ENCODE results near the gene KCNIP1. TPM values are rescaled to one million over a fixed set of nuclear protein-coding genes. Genes with fewer than 3 reads are reported as not detected.

The KCNIP1 gene
- total and polyA plus RNA-seq, 2 of the 8 experiments (the other 6 are each of a cell fraction or from before 2014, with no cell fraction given): 0.52 to 0.83 TPM

DNA sequence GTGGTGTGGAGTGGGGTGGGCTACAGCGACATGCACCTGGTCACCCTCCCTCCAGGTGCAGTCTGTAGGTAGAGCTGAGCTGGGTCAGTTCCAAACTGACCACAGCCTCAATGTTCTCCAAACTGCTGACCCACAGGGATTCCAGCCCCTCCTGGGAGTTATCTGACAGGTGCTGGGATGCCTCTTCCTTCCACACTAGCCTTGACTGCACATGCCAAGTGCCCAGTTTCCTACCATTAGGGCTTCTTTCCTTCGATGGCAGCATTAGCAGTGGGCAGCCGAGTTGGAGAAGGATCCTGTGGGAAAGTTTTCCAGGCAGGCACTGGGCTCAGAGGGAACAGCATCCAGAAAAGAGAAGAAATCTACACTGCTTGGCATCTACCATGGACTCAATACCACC lies 215.7 kb downstream of the KCNIP1 start:
- no peaks in the 10 kb centered on the region for H4K20me1 ChIP-seq (replicated peaks in 1 of 2; ENCODE audit: control insufficient read depth in 1 of 2, insufficient read depth in 2 of 2, low read length in 2 of 2)
- POLR2A ChIA-PET (ENCODE audit: partially characterized antibody): no interaction called here
- DNase-seq (ENCODE audit: low read depth in 1 of 2, low spot score in 2 of 2): no peak
- H3K14ac ChIP-seq (ENCODE audit: insufficient read length): no peak overlapping the region
- H3K4ac ChIP-seq (replicated peaks; ENCODE audit: insufficient read length, low read depth, low read length): no peak overlapping the region
- H2AFZ ChIP-seq (ENCODE audit: low read length): no peak overlapping the region
- CTCF ChIA-PET (ENCODE audit: partially characterized antibody): interaction anchor here (1.2 to 4.8 kb wide), 4 partner anchors 28 to 81 kb away, joined by 3 to 33 read pairs (median 4); no protein-coding TSS in a partner anchor
- H2BK15ac ChIP-seq (ENCODE audit: low read length): no peak overlapping the region
- H2BK12ac ChIP-seq (ENCODE audit: low read depth, low read length): no peak overlapping the region
- no peak overlapping the region for H2BK120ac ChIP-seq (replicated peaks; ENCODE audit: low read depth, low read length)
- H4K8ac ChIP-seq (ENCODE audit: extremely low read depth, insufficient read depth, low read length): no peak overlapping the region
- H2BK5ac ChIP-seq (ENCODE audit: low read depth, low read length): no peak overlapping the region
- no peak overlapping the region for H4K5ac ChIP-seq (ENCODE audit: insufficient read length, low read depth, low read length)
- H3K27ac ChIP-seq (ENCODE audit: low read depth, low read length): no peak overlapping the region
- H3K23me2 ChIP-seq (ENCODE audit: low read depth, low read length): no peaks in the 10 kb centered on the region
- no peak for FAIRE-seq
- H4K91ac ChIP-seq (replicated peaks; ENCODE audit: insufficient read length, low read length): no peak overlapping the region
- H3K79me2 ChIP-seq (ENCODE audit: control insufficient read depth in 1 of 2, insufficient read depth in 2 of 2, low read length in 2 of 2): no peaks in the 10 kb centered on the region
- no peak overlapping the region for H3K56ac ChIP-seq (replicated peaks; ENCODE audit: insufficient read length, low read depth, low read length)
- peaks cover 10 to 16% of the 10 kb centered on the region in 2 experiments for H3K9me3 ChIP-seq (ENCODE audit: insufficient read depth in 2 of 2, low read depth in 1 of 2, low read length in 1 of 2)
- no peak overlapping the region for H3K23ac ChIP-seq (ENCODE audit: insufficient read length)
- TF ChIP-seq, protein P1, sequence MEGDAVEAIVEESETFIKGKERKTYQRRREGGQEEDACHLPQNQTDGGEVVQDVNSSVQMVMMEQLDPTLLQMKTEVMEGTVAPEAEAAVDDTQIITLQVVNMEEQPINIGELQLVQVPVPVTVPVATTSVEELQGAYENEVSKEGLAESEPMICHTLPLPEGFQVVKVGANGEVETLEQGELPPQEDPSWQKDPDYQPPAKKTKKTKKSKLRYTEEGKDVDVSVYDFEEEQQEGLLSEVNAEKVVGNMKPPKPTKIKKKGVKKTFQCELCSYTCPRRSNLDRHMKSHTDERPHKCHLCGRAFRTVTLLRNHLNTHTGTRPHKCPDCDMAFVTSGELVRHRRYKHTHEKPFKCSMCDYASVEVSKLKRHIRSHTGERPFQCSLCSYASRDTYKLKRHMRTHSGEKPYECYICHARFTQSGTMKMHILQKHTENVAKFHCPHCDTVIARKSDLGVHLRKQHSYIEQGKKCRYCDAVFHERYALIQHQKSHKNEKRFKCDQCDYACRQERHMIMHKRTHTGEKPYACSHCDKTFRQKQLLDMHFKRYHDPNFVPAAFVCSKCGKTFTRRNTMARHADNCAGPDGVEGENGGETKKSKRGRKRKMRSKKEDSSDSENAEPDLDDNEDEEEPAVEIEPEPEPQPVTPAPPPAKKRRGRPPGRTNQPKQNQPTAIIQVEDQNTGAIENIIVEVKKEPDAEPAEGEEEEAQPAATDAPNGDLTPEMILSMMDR (IDR thresholded peaks at IDR 0.05; ENCODE audit: control extremely low read depth in 1 of 3, insufficient read depth in 1 of 3, low read depth in 1 of 3, low read length in 3 of 3): no peak
- no peak for TF ChIP-seq CBX5 (IDR thresholded peaks at IDR 0.05; ENCODE audit: low read depth, low read length)
- TF ChIP-seq KDM4A (IDR thresholded peaks at IDR 0.05; ENCODE audit: low read depth, low read length, severe bottlenecking): no peak
- no peak for TF ChIP-seq RFX5 (IDR thresholded peaks at IDR 0.05; ENCODE audit: borderline replicate concordance, low read depth, low read length)
- TF ChIP-seq, protein P2, sequence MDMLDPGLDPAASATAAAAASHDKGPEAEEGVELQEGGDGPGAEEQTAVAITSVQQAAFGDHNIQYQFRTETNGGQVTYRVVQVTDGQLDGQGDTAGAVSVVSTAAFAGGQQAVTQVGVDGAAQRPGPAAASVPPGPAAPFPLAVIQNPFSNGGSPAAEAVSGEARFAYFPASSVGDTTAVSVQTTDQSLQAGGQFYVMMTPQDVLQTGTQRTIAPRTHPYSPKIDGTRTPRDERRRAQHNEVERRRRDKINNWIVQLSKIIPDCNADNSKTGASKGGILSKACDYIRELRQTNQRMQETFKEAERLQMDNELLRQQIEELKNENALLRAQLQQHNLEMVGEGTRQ (IDR thresholded peaks at IDR 0.05; ENCODE audit: low read length): no peak
- H3K18ac ChIP-seq (ENCODE audit: extremely low read depth, low read length): no peak overlapping the region
- no peak overlapping the region for H3K9ac ChIP-seq (replicated peaks in 1 of 4; ENCODE audit: extremely low read depth in 1 of 4, low read depth in 3 of 4, low read length in 3 of 4)
- no peaks in the 10 kb centered on the region; a peak in 1 of 8 replicates for H3K36me3 ChIP-seq (ENCODE audit: control insufficient read depth in 2 of 4, insufficient read depth in 4 of 4, low read length in 3 of 4)
- H3K27me3 ChIP-seq (replicated peaks in 1 of 4; ENCODE audit: control insufficient read depth in 3 of 4, extremely low read depth in 1 of 4, insufficient read depth in 3 of 4, low read length in 3 of 4): no peaks in the 10 kb centered on the region
- 89% methylated on average over 3 of the region's 3 CpGs; no CpG with 5 or more reads in 1 of the 2 experiments for WGBS, 2 experiments (ENCODE audit: extremely low coverage in 1 of 2, insufficient coverage in 1 of 2, insufficient read length in 1 of 2, insufficient replicate concordance in 2 of 2, low coverage in 1 of 2, low lambda C conversion rate in 2 of 2, missing lambda C conversion rate in 1 of 2)
- H3K4me2 ChIP-seq (ENCODE audit: insufficient read depth in 1 of 2, low read depth in 2 of 2, low read length in 2 of 2): no peak overlapping the region
- H3K79me1 ChIP-seq (ENCODE audit: low read depth, low read length): no peaks in the 10 kb centered on the region
- no peak overlapping the region for H2AK5ac ChIP-seq (ENCODE audit: low read depth, low read length)
- no peaks in the 10 kb centered on the region for H3K4me1 ChIP-seq (replicated peaks in 1 of 4; ENCODE audit: control insufficient read depth in 3 of 4, insufficient read depth in 4 of 4, low read length in 3 of 4)
- no peak overlapping the region for H2BK20ac ChIP-seq (ENCODE audit: low read length)
- H3K4me3 ChIP-seq (ENCODE audit: extremely low read depth in 1 of 4, insufficient read depth in 2 of 4, low read depth in 3 of 4, low read length in 4 of 4): no peak overlapping the region

Data from H1 (cell line).